GM18873 (cell line): ENCODE measurements around the gene CPVL.
"Not testable (repeated sequence)": the region's sequence is repeated elsewhere in the genome, so short reads cannot be mapped to it uniquely, and the experiment has no call there.

ENCODE experiments used
- ATAC-seq: cut with Tn5 transposase; IDR thresholded peaks from one replicate; pipeline ENCODE4 v1.9.1; 2021; ENCODE audit warnings: mild to moderate bottlenecking, moderate library complexity, moderate number of reproducible peaks; ENCODE audit not compliant: unreplicated experiment, low FRiP score

Gene CPVL

GRCh38 chr7:29095631-29096445 lies 50.5 kb downstream of the CPVL start:
- no peak for ATAC-seq

- ATAC-seq = not testable (repeated sequence)
Observed at GRCh38 chr7:29093091-29093490, 53.2 kb downstream of the CPVL start.

GRCh38 chr7:29091715-29092114 lies 54.6 kb downstream of the CPVL start:
- no peak for ATAC-seq

- no peak for ATAC-seq
Observed at GRCh38 chr7:29090836-29091601, 55.3 kb downstream of the CPVL start.

GRCh38 chr7:29090151-29090805 lies 56.1 kb downstream of the CPVL start:
- ATAC-seq = no peak

GRCh38 chr7:29087840-29088170 lies 58.5 kb downstream of the CPVL start:
- no peak for ATAC-seq

- no peak for ATAC-seq
Observed at GRCh38 chr7:29086545-29086944, 59.8 kb downstream of the CPVL start.

GRCh38 chr7:29084832-29085231 lies 61.5 kb downstream of the CPVL start:
- ATAC-seq = no peak

GRCh38 chr7:29080803-29081202 lies 65.5 kb downstream of the CPVL start:
- ATAC-seq = no peak

- ATAC-seq = no peak
Observed at GRCh38 chr7:29078311-29079260, 67.8 kb downstream of the CPVL start.

GRCh38 chr7:29077854-29078253 lies 68.5 kb downstream of the CPVL start:
- ATAC-seq = no peak

GRCh38 chr7:29077176-29077575 lies 69.2 kb downstream of the CPVL start:
- no peak for ATAC-seq

- no peak for ATAC-seq
Observed at GRCh38 chr7:29076631-29077030, 69.7 kb downstream of the CPVL start.

GRCh38 chr7:29075606-29076005 lies 70.7 kb downstream of the CPVL start:
- no peak for ATAC-seq

GRCh38 chr7:29071203-29071874 lies 75.0 kb downstream of the CPVL start:
- no peak for ATAC-seq

GRCh38 chr7:29066641-29067040 lies 79.7 kb downstream of the CPVL start:
- no peak for ATAC-seq

GRCh38 chr7:29065181-29065857 lies 81.0 kb downstream of the CPVL start:
- ATAC-seq = no peak

GRCh38 chr7:29063872-29064271 lies 82.5 kb downstream of the CPVL start:
- no peak for ATAC-seq

- no peak for ATAC-seq
Observed at GRCh38 chr7:29063236-29063635, 83.1 kb downstream of the CPVL start.
